H9 (cell line): Measurements from ENCODE around the gene CHCHD6. TPM values are rescaled to one million over a fixed set of nuclear protein-coding genes. Genes with fewer than 3 reads are reported as not detected.

ENCODE experiments used
- DNase-seq: peaks from one replicate; pipeline ENCODE4 v3.0.0-alpha.2; 2017
- H2AFZ ChIP-seq: one replicate; pipeline ENCODE4 v1.6.1; 2013; ENCODE audit warnings: mild to moderate bottlenecking, low read length, control low read depth, moderate library complexity
- H2AK5ac ChIP-seq: 2 replicates; pipeline ENCODE4 v1.6.1; 2013; ENCODE audit warnings: low read length, control low read depth, mixed read lengths; ENCODE audit not compliant: insufficient read length
- H2BK120ac ChIP-seq: one replicate; pipeline ENCODE4 v1.6.1; 2013; ENCODE audit warnings: low read depth, mild to moderate bottlenecking, low read length, control low read depth, inconsistent platforms; ENCODE audit not compliant: poor library complexity, severe bottlenecking
- H2BK12ac ChIP-seq: 2 replicates; pipeline ENCODE4 v1.6.1; 2013; ENCODE audit warnings: low read length, control low read depth, mixed read lengths, low read depth; ENCODE audit not compliant: insufficient read length
- H2BK15ac ChIP-seq: 2 replicates; pipeline ENCODE4 v1.6.1; 2013; ENCODE audit warnings: low read depth, low read length, control low read depth
- H2BK20ac ChIP-seq: one replicate; pipeline ENCODE4 v1.6.1; 2013; ENCODE audit warnings: low read depth, mild to moderate bottlenecking, low read length, control low read depth, inconsistent platforms; ENCODE audit not compliant: poor library complexity, severe bottlenecking
- H2BK5ac ChIP-seq: 2 replicates; pipeline ENCODE4 v1.6.1; 2013; ENCODE audit warnings: low read length, control low read depth, mixed read lengths; ENCODE audit not compliant: insufficient read length
- H3K14ac ChIP-seq: 2 replicates; pipeline ENCODE4 v1.6.1; 2013; ENCODE audit warnings: low read length, control low read depth; ENCODE audit not compliant: insufficient read depth
- H3K18ac ChIP-seq: 2 replicates; pipeline ENCODE4 v1.6.1; 2013; ENCODE audit warnings: low read depth, mild to moderate bottlenecking, mixed read lengths, low read length, control low read depth; ENCODE audit not compliant: insufficient read length
- H3K23ac ChIP-seq: 2 replicates; pipeline ENCODE4 v1.6.1; 2013; ENCODE audit warnings: low read length, control low read depth, mixed read lengths, low read depth; ENCODE audit not compliant: insufficient read length
- H3K23me2 ChIP-seq: 2 replicates; pipeline ENCODE4 v1.6.1; 2013; ENCODE audit warnings: low read depth, mild to moderate bottlenecking, mixed read lengths, low read length, control low read depth; ENCODE audit not compliant: insufficient read length, poor library complexity, severe bottlenecking
- H3K27ac ChIP-seq: 2 replicates; pipeline ENCODE4 v1.5.1; 2013; ENCODE audit warnings: low read length, control low read depth, mixed read lengths, low read depth; ENCODE audit not compliant: insufficient read length
- H3K27me3 ChIP-seq: 2 replicates; pipeline ENCODE4 v1.6.1; 2013; ENCODE audit warnings: low read length, control low read depth, inconsistent platforms; ENCODE audit not compliant: insufficient read depth
- H3K4ac ChIP-seq: 2 replicates; pipeline ENCODE4 v1.6.1; 2013; ENCODE audit warnings: low read depth, mild to moderate bottlenecking, control low read depth, inconsistent platforms, low read length, moderate library complexity
- H3K4me1 ChIP-seq: 2 replicates; pipeline ENCODE4 v1.6.1; 2013; ENCODE audit warnings: low read length, control low read depth, inconsistent platforms; ENCODE audit not compliant: insufficient read depth
- H3K4me2 ChIP-seq: 2 replicates; pipeline ENCODE4 v1.6.1; 2013; ENCODE audit warnings: low read length, control low read depth, mixed read lengths; ENCODE audit not compliant: insufficient read length, insufficient read depth
- H3K56ac ChIP-seq: 2 replicates; pipeline ENCODE4 v1.6.1; 2013; ENCODE audit warnings: low read depth, mild to moderate bottlenecking, mixed read lengths, low read length, control low read depth; ENCODE audit not compliant: insufficient read length
- H3K79me1 ChIP-seq: 2 replicates; pipeline ENCODE4 v1.6.1; 2013; ENCODE audit warnings: low read depth, mild to moderate bottlenecking, moderate library complexity, low read length, control low read depth, inconsistent platforms; ENCODE audit not compliant: insufficient read depth, poor library complexity, severe bottlenecking
- H3K79me2 ChIP-seq: 2 replicates; pipeline ENCODE4 v1.6.1; 2013; ENCODE audit warnings: low read length, control low read depth, inconsistent platforms; ENCODE audit not compliant: insufficient read depth
- H3K9ac ChIP-seq: 2 replicates; pipeline ENCODE4 v1.6.1; 2013; ENCODE audit warnings: low read length, control low read depth, mixed read lengths; ENCODE audit not compliant: insufficient read length; ENCODE audit errors: extremely low read depth
- H3K9me3 ChIP-seq: one replicate; pipeline ENCODE4 v1.6.1; 2013; ENCODE audit warnings: low read depth, low read length, inconsistent platforms; ENCODE audit not compliant: control insufficient read depth
- H3T11ph ChIP-seq: one replicate; pipeline ENCODE4 v1.6.1; 2013; ENCODE audit warnings: mild to moderate bottlenecking, low read length, control low read depth, inconsistent platforms
- H4K20me1 ChIP-seq: one replicate; pipeline ENCODE4 v1.6.1; 2013; ENCODE audit not compliant: control insufficient read depth, insufficient read length, insufficient read depth
- H4K5ac ChIP-seq: 2 replicates; pipeline ENCODE4 v1.6.1; 2013; ENCODE audit warnings: low read depth, mild to moderate bottlenecking, mixed read lengths, low read length, control low read depth; ENCODE audit not compliant: insufficient read length
- H4K8ac ChIP-seq: replicated peaks from 2 replicates; pipeline ENCODE4 v1.6.1; 2013; ENCODE audit warnings: low read length, control low read depth, mixed read lengths, low read depth; ENCODE audit not compliant: insufficient read length
- H4K91ac ChIP-seq: 2 replicates; pipeline ENCODE4 v1.6.1; 2013; ENCODE audit warnings: low read depth, mild to moderate bottlenecking, moderate library complexity, mixed read lengths, low read length, control low read depth; ENCODE audit not compliant: insufficient read length
- H3K27ac Mint-ChIP-seq, 3 experiments: 2 replicates in 2 of 3; 3 replicates in 1 of 3; pipeline ENCODE4 v1.8.0; 2020 to 2021; ENCODE audit warnings: mixed read lengths in 3 of 3, mild to moderate bottlenecking in 1 of 3, moderate library complexity in 1 of 3
- H3K27me3 Mint-ChIP-seq: 2 replicates; pipeline ENCODE4 v1.8.0; 2021; ENCODE audit warnings: low read depth, mild to moderate bottlenecking, moderate library complexity, mixed read lengths
- H3K36me3 Mint-ChIP-seq, 3 experiments: 2 replicates in 2 of 3; 3 replicates in 1 of 3; pipeline ENCODE4 v1.8.0; 2020 to 2021; ENCODE audit warnings: low read depth in 3 of 3, mixed read lengths in 3 of 3; ENCODE audit not compliant: insufficient read depth in 1 of 3
- H3K4me1 Mint-ChIP-seq, 2 experiments: 2 replicates each; pipeline ENCODE4 v1.8.0; 2020; ENCODE audit warnings: mixed read lengths in 2 of 2
- H3K4me3 Mint-ChIP-seq, 2 experiments: 2 replicates in 1 of 2; 3 replicates in 1 of 2; pipeline ENCODE4 v1.8.0; 2020 to 2021; ENCODE audit warnings: mild to moderate bottlenecking in 2 of 2, mixed read lengths in 2 of 2, moderate library complexity in 1 of 2
- H3K9me3 Mint-ChIP-seq, 2 experiments: 2 replicates in 1 of 2; 3 replicates in 1 of 2; pipeline ENCODE4 v1.8.0; 2020; ENCODE audit warnings: mild to moderate bottlenecking in 2 of 2, mixed read lengths in 2 of 2, moderate library complexity in 1 of 2
- WGBS: extraction: QIAGEN DNeasy Blood & Tissue Kit; methylation state at CpG from one replicate; pipeline ENCODE4 v1.1.7; 2013; ENCODE audit warnings: missing lambda C conversion rate, low lambda C conversion rate, mixed read lengths; ENCODE audit not compliant: insufficient read length; ENCODE audit errors: extremely low coverage; 5-methylcytosine and 5-hydroxymethylcytosine counted together
- long read RNA-seq: library from polyadenylated mRNA; unstranded; transcript quantifications from one replicate; pipeline ENCODE4 v2.0.0, GENCODE V29; 2020
- total RNA-seq: library from RNA; stranded (reverse); gene quantifications from 2 replicates; pipeline ENCODE4 v1.2.1, GENCODE V29; 2021
- TF ChIP-seq, protein P1 (sequence below): fragments of 200-600 bp; sonication (generic); conservative IDR thresholded peaks from 3 replicates; pipeline ENCODE4 v1.8.0; 2021; ENCODE audit warnings: antibody characterized with exemption, mild to moderate bottlenecking

CHCHD6 gene, protein sequence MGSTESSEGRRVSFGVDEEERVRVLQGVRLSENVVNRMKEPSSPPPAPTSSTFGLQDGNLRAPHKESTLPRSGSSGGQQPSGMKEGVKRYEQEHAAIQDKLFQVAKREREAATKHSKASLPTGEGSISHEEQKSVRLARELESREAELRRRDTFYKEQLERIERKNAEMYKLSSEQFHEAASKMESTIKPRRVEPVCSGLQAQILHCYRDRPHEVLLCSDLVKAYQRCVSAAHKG
- total RNA-seq = 32.2 and 34.2 TPM in 2 replicates
- long read RNA-seq, transcript CHCHD6-201 (8 exons, 1,006 nt) = major isoform, 57 of 71 reads
- long read RNA-seq, partial matches to known transcripts = 3 of 71 reads
- long read RNA-seq, other reads (novel, unspliced or antisense) = 11 of 71 reads

DNA sequence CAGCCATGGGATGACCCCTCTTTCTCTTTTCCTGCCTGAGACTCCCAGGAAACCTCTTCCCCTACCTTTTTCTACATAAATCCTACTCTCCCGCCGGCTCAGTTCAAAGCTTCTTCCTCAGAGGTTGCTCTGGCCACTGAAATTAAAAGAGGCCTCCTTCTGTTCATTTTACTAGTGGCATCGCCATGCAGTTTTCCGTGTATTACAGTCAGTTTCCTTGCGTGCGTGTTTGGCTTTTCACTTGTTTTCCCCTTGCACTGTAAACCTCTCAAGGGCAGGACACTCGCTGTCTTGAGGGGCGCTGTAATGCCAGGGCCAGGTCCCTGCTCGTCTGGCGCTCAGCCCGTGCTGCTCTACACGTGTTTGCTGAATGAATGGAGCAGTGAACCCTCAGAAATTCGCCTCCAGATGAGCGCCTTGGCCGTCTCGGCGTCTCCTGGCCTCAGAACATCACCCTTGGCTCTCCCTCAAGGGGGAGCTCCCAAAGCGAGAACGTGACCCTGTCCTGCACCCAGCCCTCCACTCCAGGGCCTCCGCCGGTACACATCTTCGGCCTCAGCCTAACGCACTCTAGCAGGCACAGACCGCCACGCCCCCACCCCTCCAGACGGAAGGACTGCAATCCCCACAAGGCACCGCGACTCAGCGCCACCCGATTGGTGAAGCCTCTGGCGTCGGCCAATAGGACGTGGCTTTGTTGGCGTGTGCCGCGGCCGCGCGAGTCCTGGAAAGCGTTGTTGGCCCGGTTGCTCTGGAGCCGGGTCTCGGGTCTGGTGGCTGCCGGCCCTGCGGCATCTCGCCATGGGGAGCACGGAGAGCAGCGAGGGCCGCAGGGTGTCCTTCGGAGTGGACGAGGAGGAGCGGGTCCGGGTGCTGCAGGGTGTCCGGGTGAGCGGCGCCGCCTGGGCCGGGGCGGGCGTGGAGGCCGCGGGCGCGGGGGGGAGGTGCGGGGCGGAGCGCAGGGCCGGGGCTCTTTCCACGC lies at the start of gene CHCHD6:
TSS of gene CHCHD6 (plus strand) at position 729 of the 982 bp plus-strand sequence. CDS start at position 802, 73 bp downstream.
- no peak within 1 kb of the TSS for H3K56ac ChIP-seq
- no peak within 1 kb of the TSS for H4K5ac ChIP-seq
- Mint-ChIP-seq H3K36me3 (peaks cover 5 to 8% (median 6%) of the 10 kb centered on the region in 3 experiments), H3K27ac (no peak within 1 kb of the TSS), H3K9me3 (peaks cover 0 to 4% of the 10 kb centered on the region in 2 experiments; a peak in 2 of 5 replicates), H3K4me3 (peak within 1 kb of the TSS; percentile 92 to 94), H3K27me3 (peaks cover 34% of the 10 kb centered on the region), H3K4me1 (peaks cover 17 to 22% of the 10 kb centered on the region in 2 experiments)
- H4K91ac ChIP-seq = no peak within 1 kb of the TSS
- no peak within 1 kb of the TSS for H3K9ac ChIP-seq
- H2AFZ ChIP-seq = peak within 1 kb of the TSS; percentile 10
- peak within 1 kb of the TSS; percentile 47 for H3K4me2 ChIP-seq
- no peak within 1 kb of the TSS for H2BK15ac ChIP-seq
- no peaks in the 10 kb centered on the region; the same call in 1 of the 2 replicates for H3K4me1 ChIP-seq
- TF ChIP-seq, protein P1, sequence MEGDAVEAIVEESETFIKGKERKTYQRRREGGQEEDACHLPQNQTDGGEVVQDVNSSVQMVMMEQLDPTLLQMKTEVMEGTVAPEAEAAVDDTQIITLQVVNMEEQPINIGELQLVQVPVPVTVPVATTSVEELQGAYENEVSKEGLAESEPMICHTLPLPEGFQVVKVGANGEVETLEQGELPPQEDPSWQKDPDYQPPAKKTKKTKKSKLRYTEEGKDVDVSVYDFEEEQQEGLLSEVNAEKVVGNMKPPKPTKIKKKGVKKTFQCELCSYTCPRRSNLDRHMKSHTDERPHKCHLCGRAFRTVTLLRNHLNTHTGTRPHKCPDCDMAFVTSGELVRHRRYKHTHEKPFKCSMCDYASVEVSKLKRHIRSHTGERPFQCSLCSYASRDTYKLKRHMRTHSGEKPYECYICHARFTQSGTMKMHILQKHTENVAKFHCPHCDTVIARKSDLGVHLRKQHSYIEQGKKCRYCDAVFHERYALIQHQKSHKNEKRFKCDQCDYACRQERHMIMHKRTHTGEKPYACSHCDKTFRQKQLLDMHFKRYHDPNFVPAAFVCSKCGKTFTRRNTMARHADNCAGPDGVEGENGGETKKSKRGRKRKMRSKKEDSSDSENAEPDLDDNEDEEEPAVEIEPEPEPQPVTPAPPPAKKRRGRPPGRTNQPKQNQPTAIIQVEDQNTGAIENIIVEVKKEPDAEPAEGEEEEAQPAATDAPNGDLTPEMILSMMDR = peak; percentile 48; the same call in 2 of the 3 replicates
- H3K23ac ChIP-seq = no peak within 1 kb of the TSS
- H3K18ac ChIP-seq = no peak within 1 kb of the TSS
- peaks cover 2% of the 10 kb centered on the region; the same call in 1 of the 2 replicates for H3K27me3 ChIP-seq
- H2BK120ac ChIP-seq = no peak within 1 kb of the TSS
- no peak within 1 kb of the TSS for H3K4ac ChIP-seq
- no peak within 1 kb of the TSS for H2BK5ac ChIP-seq
- no peak within 1 kb of the TSS for H4K8ac ChIP-seq
- H2BK20ac ChIP-seq = no peak within 1 kb of the TSS
- H2AK5ac ChIP-seq = no peak within 1 kb of the TSS
- no peak within 1 kb of the TSS for H3K27ac ChIP-seq
- peaks cover 12% of the 10 kb centered on the region for H3K23me2 ChIP-seq
- no peaks in the 10 kb centered on the region for H4K20me1 ChIP-seq
- H2BK12ac ChIP-seq = no peak within 1 kb of the TSS
- no peak within 1 kb of the TSS for H3T11ph ChIP-seq
- no CpG with 5 or more reads among the region's 69 CpGs for WGBS
- no peaks in the 10 kb centered on the region; the same call in 1 of the 2 replicates for H3K79me2 ChIP-seq
- peak within 1 kb of the TSS; percentile 53; the same call in 1 of the 2 replicates for H3K14ac ChIP-seq
- DNase-seq = peak; percentile 99
- H3K9me3 ChIP-seq = no peaks in the 10 kb centered on the region
- no peaks in the 10 kb centered on the region for H3K79me1 ChIP-seq
